Astrocyte (in vitro differentiated cells and primary cell): ENCODE data around the gene PAF1.
"Not testable (repeated sequence)": the region's sequence is repeated elsewhere in the genome, so short reads cannot be mapped to it uniquely, and the experiment has no call there.

ENCODE experiments used
- CTCF ChIP-seq: IDR thresholded peaks from 2 replicates; pipeline ENCODE4 v1.5.1; 2011; ENCODE audit warnings: low read depth, mild to moderate bottlenecking, inconsistent platforms, low read length, moderate library complexity; ENCODE audit not compliant: insufficient read depth
- EZH2 ChIP-seq: IDR thresholded peaks from 2 replicates; pipeline ENCODE4 v1.6.1; 2012; ENCODE audit warnings: mild to moderate bottlenecking, low read length, inconsistent platforms; ENCODE audit not compliant: insufficient read depth

- not testable (repeated sequence) for TF ChIP-seq CTCF, EZH2
These were observed 50.8 kb downstream of the PAF1 start for GRCh38 chr19:39340156-39340555.
